ENCODE measurements around the gene IFI44L.

- TF ChIP-seq CTCF (IDR thresholded peaks at IDR 0.05), result no peak
- no peak for TF ChIP-seq POLR2A (IDR thresholded peaks at IDR 0.05)
- TF ChIP-seq POLR2AphosphoS5 (IDR thresholded peaks at IDR 0.05), result no peak
Measured at GRCh38 chr1:78668427-78668826, 48.2 kb downstream of the IFI44L start.
